Measurements from ENCODE around the gene KRT6B.

Gene KRT6B

DNA sequence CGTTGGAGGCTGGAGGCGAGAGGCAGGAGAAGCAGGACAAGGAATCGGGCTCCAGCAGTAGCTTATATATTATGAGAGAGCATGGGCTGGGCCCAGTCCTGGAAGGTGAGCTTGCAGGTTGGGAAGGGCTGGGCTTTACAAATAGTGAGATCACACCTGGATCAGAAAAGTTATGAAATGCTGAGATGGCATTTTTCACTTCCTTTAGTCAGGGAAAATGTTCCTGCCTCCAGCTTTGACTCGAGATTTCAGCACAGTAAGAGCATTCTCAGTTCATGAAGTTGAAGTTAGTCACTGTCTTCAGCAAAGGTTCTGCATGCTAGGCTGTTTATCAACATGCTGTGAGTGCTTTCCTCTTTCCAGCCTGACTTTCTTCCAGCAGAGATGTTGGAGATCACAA lies 21.8 kb upstream of the KRT6B start, which contains the start of gene KRT6C:
Gene KRT6C (minus strand): TSS at position 38 of the 400 bp plus-strand sequence. CDS start 68 bp downstream, outside the sequence.
- Histone ChIP-seq H3K4me3 (replicated peaks; ENCODE audit: insufficient read depth, low read length) (no peak within 1 kb of the TSS), H3K27me3 (ENCODE audit: insufficient read depth, poor library complexity, severe bottlenecking) (no peaks in the 10 kb centered on the region), H3K27ac (replicated peaks) (no peak within 1 kb of the TSS)
- TF ChIP-seq, protein P1, sequence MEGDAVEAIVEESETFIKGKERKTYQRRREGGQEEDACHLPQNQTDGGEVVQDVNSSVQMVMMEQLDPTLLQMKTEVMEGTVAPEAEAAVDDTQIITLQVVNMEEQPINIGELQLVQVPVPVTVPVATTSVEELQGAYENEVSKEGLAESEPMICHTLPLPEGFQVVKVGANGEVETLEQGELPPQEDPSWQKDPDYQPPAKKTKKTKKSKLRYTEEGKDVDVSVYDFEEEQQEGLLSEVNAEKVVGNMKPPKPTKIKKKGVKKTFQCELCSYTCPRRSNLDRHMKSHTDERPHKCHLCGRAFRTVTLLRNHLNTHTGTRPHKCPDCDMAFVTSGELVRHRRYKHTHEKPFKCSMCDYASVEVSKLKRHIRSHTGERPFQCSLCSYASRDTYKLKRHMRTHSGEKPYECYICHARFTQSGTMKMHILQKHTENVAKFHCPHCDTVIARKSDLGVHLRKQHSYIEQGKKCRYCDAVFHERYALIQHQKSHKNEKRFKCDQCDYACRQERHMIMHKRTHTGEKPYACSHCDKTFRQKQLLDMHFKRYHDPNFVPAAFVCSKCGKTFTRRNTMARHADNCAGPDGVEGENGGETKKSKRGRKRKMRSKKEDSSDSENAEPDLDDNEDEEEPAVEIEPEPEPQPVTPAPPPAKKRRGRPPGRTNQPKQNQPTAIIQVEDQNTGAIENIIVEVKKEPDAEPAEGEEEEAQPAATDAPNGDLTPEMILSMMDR (IDR thresholded peaks at IDR 0.05; ENCODE audit: insufficient read depth, low read length), result no peak
- TF ChIP-seq SPI1 (IDR thresholded peaks at IDR 0.05; ENCODE audit: borderline replicate concordance, low read depth) (no peak), POLR2AphosphoS5 (IDR thresholded peaks at IDR 0.05; ENCODE audit: low read depth) (no peak), GABPA (IDR thresholded peaks at IDR 0.05; ENCODE audit: low read depth) (no peak)
- TF ChIP-seq, protein P2, sequence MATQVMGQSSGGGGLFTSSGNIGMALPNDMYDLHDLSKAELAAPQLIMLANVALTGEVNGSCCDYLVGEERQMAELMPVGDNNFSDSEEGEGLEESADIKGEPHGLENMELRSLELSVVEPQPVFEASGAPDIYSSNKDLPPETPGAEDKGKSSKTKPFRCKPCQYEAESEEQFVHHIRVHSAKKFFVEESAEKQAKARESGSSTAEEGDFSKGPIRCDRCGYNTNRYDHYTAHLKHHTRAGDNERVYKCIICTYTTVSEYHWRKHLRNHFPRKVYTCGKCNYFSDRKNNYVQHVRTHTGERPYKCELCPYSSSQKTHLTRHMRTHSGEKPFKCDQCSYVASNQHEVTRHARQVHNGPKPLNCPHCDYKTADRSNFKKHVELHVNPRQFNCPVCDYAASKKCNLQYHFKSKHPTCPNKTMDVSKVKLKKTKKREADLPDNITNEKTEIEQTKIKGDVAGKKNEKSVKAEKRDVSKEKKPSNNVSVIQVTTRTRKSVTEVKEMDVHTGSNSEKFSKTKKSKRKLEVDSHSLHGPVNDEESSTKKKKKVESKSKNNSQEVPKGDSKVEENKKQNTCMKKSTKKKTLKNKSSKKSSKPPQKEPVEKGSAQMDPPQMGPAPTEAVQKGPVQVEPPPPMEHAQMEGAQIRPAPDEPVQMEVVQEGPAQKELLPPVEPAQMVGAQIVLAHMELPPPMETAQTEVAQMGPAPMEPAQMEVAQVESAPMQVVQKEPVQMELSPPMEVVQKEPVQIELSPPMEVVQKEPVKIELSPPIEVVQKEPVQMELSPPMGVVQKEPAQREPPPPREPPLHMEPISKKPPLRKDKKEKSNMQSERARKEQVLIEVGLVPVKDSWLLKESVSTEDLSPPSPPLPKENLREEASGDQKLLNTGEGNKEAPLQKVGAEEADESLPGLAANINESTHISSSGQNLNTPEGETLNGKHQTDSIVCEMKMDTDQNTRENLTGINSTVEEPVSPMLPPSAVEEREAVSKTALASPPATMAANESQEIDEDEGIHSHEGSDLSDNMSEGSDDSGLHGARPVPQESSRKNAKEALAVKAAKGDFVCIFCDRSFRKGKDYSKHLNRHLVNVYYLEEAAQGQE (IDR thresholded peaks at IDR 0.05; ENCODE audit: insufficient replicate concordance, low read depth), result no peak
- DNase-seq (ENCODE audit: low read depth in 1 of 2, low spot score in 1 of 2), result no peak

DNA sequence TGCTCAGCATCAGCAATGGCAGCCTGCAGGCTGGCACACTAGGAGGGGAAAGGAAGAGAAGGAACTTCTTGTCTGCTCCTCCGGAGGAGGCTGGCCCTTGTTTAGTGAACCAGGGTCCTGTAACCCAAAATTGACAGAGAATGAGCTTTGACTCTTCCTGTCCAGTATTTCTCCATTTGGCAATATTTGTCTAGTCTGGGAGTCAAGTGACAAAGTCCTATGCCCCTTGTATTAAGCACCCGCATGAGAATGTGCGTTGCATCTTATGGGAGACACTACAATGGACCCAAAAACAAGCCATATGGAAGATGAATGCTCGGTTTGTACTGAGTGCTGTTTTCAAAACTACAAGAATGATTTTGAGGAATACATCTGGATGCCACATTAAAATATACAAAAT lies 17.9 kb upstream of the KRT6B start:
- no peak overlapping the region for H3K4me3 ChIP-seq (replicated peaks; ENCODE audit: insufficient read depth, low read length)
- H3K27me3 ChIP-seq (ENCODE audit: insufficient read depth, poor library complexity, severe bottlenecking), result peaks cover 3% of the 10 kb centered on the region
- no peak for DNase-seq (ENCODE audit: low read depth in 1 of 2, low spot score in 1 of 2)
- no peak overlapping the region for H3K27ac ChIP-seq (replicated peaks)
- TF ChIP-seq POLR2AphosphoS5 (IDR thresholded peaks at IDR 0.05; ENCODE audit: low read depth), result no peak
- TF ChIP-seq GABPA (IDR thresholded peaks at IDR 0.05; ENCODE audit: low read depth), result no peak
- TF ChIP-seq, protein P2 (IDR thresholded peaks at IDR 0.05; ENCODE audit: insufficient replicate concordance, low read depth), result no peak
- TF ChIP-seq, protein P1 (IDR thresholded peaks at IDR 0.05; ENCODE audit: insufficient read depth, low read length), result no peak
- TF ChIP-seq SPI1 (IDR thresholded peaks at IDR 0.05; ENCODE audit: borderline replicate concordance, low read depth), result no peak

DNA sequence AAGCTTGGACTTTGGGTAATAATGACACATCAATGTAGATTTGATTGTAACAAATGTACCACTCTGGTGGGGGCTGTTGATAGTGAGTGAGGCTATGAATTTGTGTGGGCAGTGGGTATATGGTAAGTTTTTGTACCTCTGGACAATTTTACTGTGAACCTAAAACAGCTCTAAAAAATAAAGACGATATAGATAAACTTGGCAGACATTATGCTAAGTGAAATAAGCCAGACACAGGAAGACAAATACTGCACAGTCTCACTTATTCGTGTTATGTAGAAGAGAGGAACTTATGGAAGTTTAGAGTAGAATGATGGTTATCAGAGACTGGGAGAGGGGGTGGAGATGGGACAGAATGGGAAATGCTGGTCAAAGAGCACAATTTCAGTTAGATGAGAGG lies 13.0 kb upstream of the KRT6B start:
- Histone ChIP-seq H3K27me3 (ENCODE audit: insufficient read depth, poor library complexity, severe bottlenecking) (peaks cover 3% of the 10 kb centered on the region), H3K4me3 (replicated peaks; ENCODE audit: insufficient read depth, low read length) (no peak overlapping the region), H3K27ac (replicated peaks) (no peak overlapping the region)
- no peak for DNase-seq (ENCODE audit: low read depth in 1 of 2, low spot score in 1 of 2)
- TF ChIP-seq, protein P1 (IDR thresholded peaks at IDR 0.05; ENCODE audit: insufficient read depth, low read length), result no peak
- TF ChIP-seq, protein P2 (IDR thresholded peaks at IDR 0.05; ENCODE audit: insufficient replicate concordance, low read depth), result no peak
- TF ChIP-seq SPI1 (IDR thresholded peaks at IDR 0.05; ENCODE audit: borderline replicate concordance, low read depth) (no peak), POLR2AphosphoS5 (IDR thresholded peaks at IDR 0.05; ENCODE audit: low read depth) (no peak), GABPA (IDR thresholded peaks at IDR 0.05; ENCODE audit: low read depth) (no peak)

Data from HL-60 (cell line).